Pancreas (tissue), 10 donors: ENCODE measurements around the gene CNPY3. TPM values are rescaled to one million over a fixed set of nuclear protein-coding genes. Genes with fewer than 3 reads are reported as not detected.

Experiments used
- ATAC-seq, 4 donors: fragments of 200-7000 bp; cut with Tn5 transposase; one replicate each; pipeline versions ENCODE4 v1.8.0 to v1.9.1; 2020; ENCODE audit warnings: mild to moderate bottlenecking in 4 of 4, moderate library complexity in 4 of 4
- DNase-seq, 6 donors: peaks; one replicate each; pipeline ENCODE4 v3.0.0-alpha.2; 2020
- FAIRE-seq: peaks from 2 replicates; lab custom pipeline; 2012; peaks lifted over from hg19 to GRCh38; lab: Jason Lieb, UNC
- H3K27ac ChIP-seq, 4 donors: fragments of 200-600 bp; sonication (generic); 1 replicate in 3 of 4; 2 replicates in 1 of 4; pipeline versions ENCODE4 v1.5.0 to v1.8.0; 2020
- H3K27me3 ChIP-seq, 4 donors: fragments of 200-600 bp; one replicate each; pipeline ENCODE4 v1.8.0; 2021
- H3K36me3 ChIP-seq, 3 donors: fragments of 200-600 bp; sonication (generic) in 1 of 3; one replicate each; pipeline versions ENCODE4 v1.5.0 to v1.8.0; 2020 to 2021
- H3K4me1 ChIP-seq, 3 donors: fragments of 200-600 bp; one replicate each; pipeline ENCODE4 v1.8.0; 2021
- H3K4me3 ChIP-seq, 4 donors: fragments of 200-600 bp; sonication (generic) in 2 of 4; one replicate each; pipeline versions ENCODE4 v1.5.0 to v1.8.0; 2020 to 2021
- H3K9me3 ChIP-seq, 4 donors: fragments of 200-600 bp; one replicate each; pipeline ENCODE4 v1.8.0; 2021
- WGBS, 2 donors: extraction: QIAGEN DNeasy Blood & Tissue Kit; methylation state at CpG; one replicate each; pipeline ENCODE4 v1.1.7; 2013; 5-methylcytosine and 5-hydroxymethylcytosine counted together
- intact Hi-C, 3 donors: fragments of 100-400 bp; cut with DNase I; formaldehyde crosslinking; loops; one replicate each; pipeline versions ENCODE4 v1.11.1 to v1.14.2; 2022
- polyA plus RNA-seq, 2 donors: library from polyadenylated mRNA; stranded (reverse); fragments of 200-250 nt; gene quantifications; one replicate each; pipeline ENCODE4 v1.2.3, GENCODE V29; 2013
- total RNA-seq, 6 donors: library from RNA; stranded (reverse); fragmentation: NEBNext Ultra II Directional in 4 of 6; extraction: Animal tissue kit (Norgen Biotek cat#: 25700) in 4 of 6; gene quantifications; one replicate each; pipeline versions ENCODE4 v1.2.1 to v1.2.4, GENCODE V29; 2021 to 2023
- TF ChIP-seq, protein P1 (sequence below), 4 donors: fragments of 200-600 bp; sonication (generic) in 3 of 4; IDR thresholded peaks; one replicate each; pipeline versions ENCODE4 v1.5.0 to v1.8.0; 2021; ENCODE audit warnings: antibody characterized with exemption in 4 of 4
- donor health status: healthy with polysubstance abuse.
- donor health status: DM: no; HTN: no; CAD: no; lungs with moderate emphysema.
- donor health status: DM: no; HTN: no; CAD: no.
- donor health status: control.
- donor health status: control.
- donor health status: Bipolar disorder and iron deficiency.
- donor health status: DM: yes; HTN: yes; CAD: no.
- donor health status: DM: no; HTN: no; CAD: no.
- donor health status: DM: no; HTN: no; CAD: no.
- donor health status: DM: yes; HTN: yes; CAD: no.

The CNPY3 gene
- total and polyA plus RNA-seq, 8 donors, result 28.3 to 59.7 (median 38.1) TPM

DNA sequence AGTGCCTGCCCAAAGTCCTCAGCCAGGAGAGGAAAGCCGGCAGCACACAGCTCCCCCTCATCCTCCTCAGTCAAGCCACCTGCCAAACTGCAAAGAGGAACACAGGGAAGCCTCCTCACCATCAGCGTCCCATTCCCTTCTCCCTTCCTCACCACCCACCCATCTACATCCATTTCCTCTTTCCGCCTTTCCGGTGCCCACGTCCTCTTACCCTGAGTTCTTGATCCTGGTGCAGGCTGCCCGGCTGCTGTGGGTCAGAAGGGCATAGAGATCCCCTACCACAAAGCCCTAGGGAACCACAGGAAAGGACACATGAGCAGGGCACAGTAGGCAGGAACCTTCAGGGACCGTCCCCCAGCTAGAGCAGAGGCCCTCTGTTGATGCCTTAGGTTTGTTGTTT, 37.3 kb downstream of the CNPY3 start:
- H3K27me3 ChIP-seq, result no peaks in the 10 kb centered on the region
- no peak overlapping the region for H3K4me3 ChIP-seq
- H3K4me1 ChIP-seq, result peaks cover 0 to 6% (median 0%) of the 10 kb centered on the region in 3 donors
- 79 to 85% methylated on average over 7 of the region's 7 CpGs for WGBS, 2 donors
- no peak overlapping the region for H3K27ac ChIP-seq
- peaks cover 0 to 35% (median 14%) of the 10 kb centered on the region in 3 donors for H3K36me3 ChIP-seq
- TF ChIP-seq, protein P1, sequence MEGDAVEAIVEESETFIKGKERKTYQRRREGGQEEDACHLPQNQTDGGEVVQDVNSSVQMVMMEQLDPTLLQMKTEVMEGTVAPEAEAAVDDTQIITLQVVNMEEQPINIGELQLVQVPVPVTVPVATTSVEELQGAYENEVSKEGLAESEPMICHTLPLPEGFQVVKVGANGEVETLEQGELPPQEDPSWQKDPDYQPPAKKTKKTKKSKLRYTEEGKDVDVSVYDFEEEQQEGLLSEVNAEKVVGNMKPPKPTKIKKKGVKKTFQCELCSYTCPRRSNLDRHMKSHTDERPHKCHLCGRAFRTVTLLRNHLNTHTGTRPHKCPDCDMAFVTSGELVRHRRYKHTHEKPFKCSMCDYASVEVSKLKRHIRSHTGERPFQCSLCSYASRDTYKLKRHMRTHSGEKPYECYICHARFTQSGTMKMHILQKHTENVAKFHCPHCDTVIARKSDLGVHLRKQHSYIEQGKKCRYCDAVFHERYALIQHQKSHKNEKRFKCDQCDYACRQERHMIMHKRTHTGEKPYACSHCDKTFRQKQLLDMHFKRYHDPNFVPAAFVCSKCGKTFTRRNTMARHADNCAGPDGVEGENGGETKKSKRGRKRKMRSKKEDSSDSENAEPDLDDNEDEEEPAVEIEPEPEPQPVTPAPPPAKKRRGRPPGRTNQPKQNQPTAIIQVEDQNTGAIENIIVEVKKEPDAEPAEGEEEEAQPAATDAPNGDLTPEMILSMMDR (IDR thresholded peaks at IDR 0.05), result no peak
- H3K9me3 ChIP-seq, result no peaks in the 10 kb centered on the region
- DNase-seq (peak in 1 of 6 donors; percentile 40), FAIRE-seq (no peak), ATAC-seq (no peak)
- intact Hi-C loops, result no loop called here

DNA sequence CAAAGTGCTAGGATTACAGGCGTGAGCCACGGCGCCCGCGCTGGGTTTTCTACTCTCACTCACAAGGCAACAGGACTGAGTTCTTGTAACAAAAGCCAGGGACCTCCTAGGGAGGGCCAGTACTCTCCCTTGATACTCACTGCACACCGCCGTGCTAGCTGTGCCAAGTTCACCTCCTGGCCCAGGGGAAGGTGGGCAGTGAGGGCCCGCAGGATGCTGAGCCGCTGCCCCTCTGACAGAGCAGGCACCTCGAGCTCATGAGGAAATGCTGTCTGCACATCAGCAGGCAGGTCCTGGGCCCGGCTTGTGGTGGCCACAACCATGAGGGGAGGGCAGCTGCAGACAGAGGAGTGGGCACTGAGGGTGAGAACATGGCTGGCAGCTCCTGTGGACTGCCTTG, 37.9 kb downstream of the CNPY3 start:
- H3K4me1 ChIP-seq, result peaks cover 0 to 1% (median 0%) of the 10 kb centered on the region in 3 donors
- peaks cover 0 to 35% (median 14%) of the 10 kb centered on the region in 3 donors for H3K36me3 ChIP-seq
- no peaks in the 10 kb centered on the region for H3K27me3 ChIP-seq
- no peaks in the 10 kb centered on the region for H3K9me3 ChIP-seq
- peak in 2 of 6 donors; percentile 41 to 79 for DNase-seq
- 91 to 98% methylated on average over 11 of the region's 11 CpGs for WGBS, 2 donors
- no peak for FAIRE-seq
- no peak overlapping the region for H3K27ac ChIP-seq
- H3K4me3 ChIP-seq, result no peak overlapping the region
- intact Hi-C loops, result no loop called here
- ATAC-seq, result no peak
- TF ChIP-seq, protein P1 (IDR thresholded peaks at IDR 0.05), result no peak

DNA sequence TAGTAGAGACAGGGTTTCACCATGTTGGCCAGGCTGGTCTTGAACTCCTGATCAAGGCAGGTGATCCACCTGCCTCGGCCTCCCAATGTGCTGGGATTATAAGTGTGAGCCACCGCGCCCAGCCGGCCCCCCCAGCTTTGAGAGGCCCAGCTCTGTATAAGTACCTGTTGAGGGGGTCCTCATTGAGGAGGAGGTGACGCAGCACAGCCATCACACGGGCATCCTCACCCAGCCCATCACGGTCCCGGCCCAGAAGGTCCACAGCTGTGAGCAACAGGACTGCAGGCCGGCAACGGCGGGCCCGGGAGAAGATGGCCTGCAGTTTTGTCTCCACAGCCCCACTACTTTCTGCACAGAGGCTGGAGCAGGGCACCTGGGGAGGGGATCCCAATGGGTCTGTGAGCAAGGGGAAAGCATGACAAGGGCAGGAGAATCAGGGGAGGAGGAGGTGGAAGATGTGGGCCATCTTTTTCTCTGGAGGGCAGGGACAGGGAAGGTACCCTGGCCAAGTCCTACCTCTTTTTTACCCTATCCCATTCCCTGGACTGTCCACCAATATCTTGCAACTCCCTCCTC, 38.9 kb downstream of the CNPY3 start:
- ATAC-seq, result peak in 1 of 4 donors; percentile 1
- Histone ChIP-seq H3K27me3 (no peaks in the 10 kb centered on the region), H3K36me3 (peaks cover 0 to 35% (median 14%) of the 10 kb centered on the region in 3 donors), H3K27ac (no peak overlapping the region), H3K9me3 (no peaks in the 10 kb centered on the region), H3K4me1 (no peaks in the 10 kb centered on the region), H3K4me3 (no peak overlapping the region)
- WGBS, 2 donors, result 88 to 98% methylated on average over 12 of the region's 12 CpGs
- TF ChIP-seq, protein P1 (IDR thresholded peaks at IDR 0.05), result no peak
- no peak for FAIRE-seq
- intact Hi-C loops, result no loop called here
- DNase-seq, result peak in 1 of 6 donors; percentile 84

DNA sequence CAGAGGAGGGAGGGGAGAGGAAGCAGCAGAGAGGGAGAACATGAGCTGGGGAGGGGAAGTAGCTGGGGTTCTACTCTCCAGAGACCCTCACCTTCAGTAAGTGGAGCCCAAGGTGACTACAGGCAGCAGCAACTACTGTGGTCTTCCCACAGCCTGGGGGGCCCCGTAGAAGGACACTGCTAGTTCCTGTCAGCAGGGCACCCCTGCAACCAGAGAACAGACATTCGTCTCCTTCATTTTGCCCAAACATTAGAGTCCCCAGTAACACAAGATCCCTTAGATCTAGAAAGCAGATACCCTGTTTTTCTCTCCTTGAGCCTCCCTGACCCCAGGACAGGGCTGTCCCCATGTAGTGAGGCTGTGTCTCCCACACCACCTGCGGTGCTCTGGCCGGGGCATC, 39.5 kb downstream of the CNPY3 start:
- TF ChIP-seq, protein P1 (IDR thresholded peaks at IDR 0.05), result no peak
- intact Hi-C loops, result no loop called here
- ATAC-seq, result peak in 2 of 4 donors; percentile 7 to 10
- Histone ChIP-seq H3K27ac (no peak overlapping the region), H3K4me1 (no peaks in the 10 kb centered on the region), H3K9me3 (no peaks in the 10 kb centered on the region), H3K36me3 (peaks cover 0 to 30% (median 9%) of the 10 kb centered on the region in 3 donors), H3K27me3 (no peaks in the 10 kb centered on the region), H3K4me3 (no peak overlapping the region)
- no peak for FAIRE-seq
- WGBS, 2 donors, result 62 to 67% methylated on average over 4 of the region's 4 CpGs
- peak in 1 of 6 donors; percentile 56 for DNase-seq

DNA sequence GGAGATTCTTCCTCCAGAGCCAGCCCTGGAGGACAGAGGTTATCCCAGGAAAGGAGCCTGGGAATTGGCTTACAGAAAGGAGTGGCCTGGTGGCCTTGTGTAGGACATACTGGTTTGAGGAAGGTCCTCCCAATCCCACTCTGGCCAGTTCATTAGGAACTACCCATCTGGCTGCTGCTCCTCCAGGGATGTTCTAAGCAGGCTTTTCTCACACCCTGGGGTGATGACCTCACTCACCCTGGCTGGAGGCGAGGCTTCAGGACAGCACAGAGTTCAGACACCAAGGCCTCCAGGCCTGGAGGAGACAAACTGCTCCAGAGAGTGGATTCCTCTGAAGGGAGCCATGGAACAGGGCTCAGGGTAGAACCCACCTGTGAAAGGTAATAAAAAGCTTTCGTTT, 40.2 kb downstream of the CNPY3 start:
- TF ChIP-seq, protein P1 (IDR thresholded peaks at IDR 0.05), result no peak
- DNase-seq, result peak in 1 of 6 donors; percentile 70
- H3K27me3 ChIP-seq, result no peaks in the 10 kb centered on the region
- no peak overlapping the region for H3K27ac ChIP-seq
- ATAC-seq, result peak in 3 of 4 donors; percentile 12 to 35 (median 21)
- H3K4me3 ChIP-seq, result no peak overlapping the region
- no peaks in the 10 kb centered on the region for H3K4me1 ChIP-seq
- no peaks in the 10 kb centered on the region for H3K9me3 ChIP-seq
- peaks cover 0 to 23% (median 5%) of the 10 kb centered on the region in 3 donors for H3K36me3 ChIP-seq
- FAIRE-seq, result no peak
- WGBS, 2 donors, result 75 to 87% methylated on average over 2 of the region's 2 CpGs
- intact Hi-C loops, result no loop called here
